Activated T-cell treated with anti-CD3 and anti-CD28 coated beads for 24 hours (primary cell): ENCODE data around the gene ZNF276.
"Not testable (repeated sequence)": the region's sequence is repeated elsewhere in the genome, so short reads cannot be mapped to it uniquely, and the experiment has no call there.

Experiments
- DNase-seq: peaks from one replicate; pipeline ENCODE4 v3.0.0-alpha.2; 2020; ENCODE audit warnings: low read depth

Gene ZNF276

DNA sequence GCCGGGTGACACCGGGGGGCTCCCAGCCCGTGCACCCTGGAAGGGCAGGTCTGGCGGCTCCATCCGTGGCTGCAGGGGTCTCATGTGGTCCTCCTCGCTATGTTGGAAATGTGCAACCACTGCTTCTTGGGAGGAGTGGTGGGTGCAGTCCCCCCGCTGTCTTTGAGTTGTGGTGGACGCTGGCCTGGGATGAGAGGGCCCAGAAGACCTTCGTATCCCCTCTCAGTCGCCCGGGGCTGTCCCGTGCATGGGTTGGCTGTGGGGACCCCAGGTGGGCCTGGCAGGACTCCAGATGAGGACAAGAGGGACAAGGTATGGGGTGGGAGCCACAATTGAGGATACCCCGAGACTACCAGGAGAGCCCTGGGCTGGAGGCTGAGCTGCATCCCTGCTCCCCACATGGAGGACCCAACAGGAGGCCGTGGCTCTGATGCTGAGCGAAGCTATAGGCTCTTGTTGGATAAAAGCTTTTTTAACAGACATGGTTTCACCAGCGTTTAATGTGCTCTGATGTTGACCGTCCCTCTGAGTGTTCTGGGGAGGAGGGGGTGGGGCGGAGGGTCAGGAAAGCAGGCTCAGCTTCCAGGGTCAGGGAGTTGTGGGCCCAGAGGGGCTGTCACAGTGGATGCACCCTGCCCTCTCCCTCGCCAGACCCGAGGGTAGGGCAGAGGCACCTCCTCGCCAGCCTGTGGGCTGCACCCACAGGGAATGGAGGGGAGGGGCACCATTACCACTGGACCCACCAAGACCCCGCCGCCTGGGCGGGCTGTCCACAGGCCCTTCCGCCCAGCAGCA is 25.3 kb upstream of the ZNF276 start:
- DNase-seq, result no peak

DNA sequence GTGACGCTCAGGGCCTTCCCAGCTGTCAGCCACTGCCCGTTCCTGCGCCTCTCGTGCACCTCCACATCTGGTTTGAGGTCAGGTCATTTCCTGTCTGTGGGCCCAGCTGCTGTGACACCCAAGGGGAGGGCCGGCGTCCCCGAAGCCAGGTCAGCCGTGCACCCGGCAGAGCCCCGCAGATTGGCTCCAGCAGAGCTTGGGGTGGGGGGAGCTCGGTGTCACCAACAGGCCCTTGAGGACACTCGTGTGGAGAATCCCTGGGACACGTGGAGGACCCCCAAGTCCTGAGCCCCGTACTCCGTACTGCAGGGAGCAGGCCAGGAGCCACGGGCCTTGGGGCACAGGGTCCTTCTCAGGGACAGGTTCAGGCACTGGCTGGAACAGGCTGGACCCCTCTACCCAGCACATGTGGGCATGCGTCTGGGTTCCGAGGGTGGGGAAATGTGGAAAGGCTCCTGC is 24.6 kb upstream of the ZNF276 start:
- no peak for DNase-seq

DNA sequence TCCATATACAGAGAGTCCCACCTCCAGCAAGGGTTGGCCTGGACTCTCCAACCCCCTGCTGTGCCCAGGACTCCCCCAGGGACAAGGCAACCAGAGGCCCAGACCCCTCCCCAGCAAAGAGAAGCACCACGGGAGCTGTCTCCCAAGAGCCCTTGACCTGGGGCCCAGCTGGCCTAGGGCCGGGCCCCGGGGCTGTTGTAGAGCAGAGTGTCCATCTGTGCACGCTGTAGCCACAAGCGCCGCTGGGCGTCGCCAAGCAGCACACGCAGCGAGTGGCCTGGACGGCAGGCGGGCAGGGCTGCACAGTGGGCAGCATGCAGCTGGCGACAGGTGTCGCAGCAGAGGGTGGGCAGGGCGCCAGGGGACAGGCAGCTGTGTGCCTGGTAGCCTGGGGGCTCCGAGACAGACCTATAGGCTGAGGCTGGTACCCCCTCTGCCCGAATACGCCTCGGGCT is 24.1 kb upstream of the ZNF276 start:
- DNase-seq, result no peak

DNA sequence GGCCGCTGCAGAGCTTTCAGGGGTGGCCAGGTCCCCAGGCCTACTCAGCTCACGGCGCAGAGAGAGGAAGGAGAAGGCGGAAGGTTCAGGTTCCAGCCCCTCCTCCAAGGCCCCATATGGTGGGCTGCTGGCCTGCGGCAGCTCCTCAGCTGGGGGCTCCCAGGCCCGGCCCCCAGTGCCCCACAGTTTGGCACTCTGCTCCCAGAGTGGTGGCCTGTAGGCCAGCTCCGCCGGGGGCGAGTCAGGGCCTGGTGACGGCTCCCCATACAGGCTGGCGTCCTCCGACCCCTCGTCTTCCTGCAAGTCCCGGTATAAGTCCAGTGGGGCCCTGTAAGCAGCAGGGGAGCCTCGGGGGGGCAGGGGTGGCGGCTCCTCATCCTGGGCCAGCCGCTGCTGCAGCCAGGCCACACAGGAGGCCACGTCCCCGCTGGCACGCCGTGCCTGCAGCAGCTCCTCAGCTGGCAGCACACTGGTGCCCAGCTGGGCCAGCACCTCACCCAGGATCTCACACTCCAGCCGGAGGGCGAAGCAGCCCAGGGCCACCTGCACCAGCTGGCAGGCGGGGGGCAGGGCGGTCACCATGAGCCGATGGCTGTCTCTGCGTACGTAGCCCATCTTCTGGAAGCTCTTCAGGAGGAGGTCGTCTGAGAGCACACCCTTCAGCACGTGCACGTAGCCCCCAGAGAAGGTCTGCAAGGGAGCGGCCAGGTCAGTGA is 23.6 kb upstream of the ZNF276 start:
- DNase-seq, result no peak

DNA sequence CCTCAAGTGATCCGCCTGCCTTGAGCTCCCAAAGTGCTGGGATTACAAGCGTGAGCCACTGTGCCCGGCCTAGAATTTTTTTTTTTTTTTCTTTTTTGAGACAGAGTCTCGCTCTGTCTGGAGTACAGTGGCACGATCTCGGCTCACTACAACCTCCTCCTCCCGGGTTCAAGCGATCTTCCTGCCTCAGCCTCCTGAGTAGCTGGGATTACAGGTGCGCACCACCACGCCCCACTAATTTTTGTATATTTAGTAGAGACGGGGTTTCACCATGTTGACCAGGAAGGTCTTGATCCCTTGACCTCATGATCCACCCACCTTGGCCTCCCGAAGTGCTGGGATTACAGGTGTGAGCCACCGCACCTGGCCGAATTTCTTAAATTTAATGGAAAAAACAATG is 22.6 kb upstream of the ZNF276 start:
- DNase-seq, result not testable (repeated sequence)

DNA sequence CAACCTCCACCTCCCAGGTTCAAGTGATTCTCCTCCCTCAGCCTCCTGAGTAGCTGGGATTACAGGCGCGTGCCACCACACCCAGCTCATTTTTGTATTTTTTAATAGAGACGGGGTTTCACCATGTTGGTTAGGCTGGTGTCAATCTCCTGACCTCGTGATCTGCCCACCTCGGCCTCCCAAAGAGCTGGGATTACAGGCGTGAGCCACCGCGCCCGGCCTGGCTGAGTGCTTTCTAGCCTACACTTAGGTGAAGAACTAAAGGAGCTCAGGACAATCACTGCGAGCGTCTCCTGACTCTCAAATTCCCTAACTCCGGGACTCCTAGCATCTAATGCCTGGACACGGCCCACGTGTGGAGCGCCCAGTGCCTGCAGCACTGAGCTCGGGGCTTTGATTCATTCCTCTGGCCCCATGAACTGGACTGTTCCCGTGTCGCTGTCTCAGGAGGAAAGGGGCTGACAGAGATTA is 21.7 kb upstream of the ZNF276 start:
- DNase-seq, result not testable (repeated sequence)

DNA sequence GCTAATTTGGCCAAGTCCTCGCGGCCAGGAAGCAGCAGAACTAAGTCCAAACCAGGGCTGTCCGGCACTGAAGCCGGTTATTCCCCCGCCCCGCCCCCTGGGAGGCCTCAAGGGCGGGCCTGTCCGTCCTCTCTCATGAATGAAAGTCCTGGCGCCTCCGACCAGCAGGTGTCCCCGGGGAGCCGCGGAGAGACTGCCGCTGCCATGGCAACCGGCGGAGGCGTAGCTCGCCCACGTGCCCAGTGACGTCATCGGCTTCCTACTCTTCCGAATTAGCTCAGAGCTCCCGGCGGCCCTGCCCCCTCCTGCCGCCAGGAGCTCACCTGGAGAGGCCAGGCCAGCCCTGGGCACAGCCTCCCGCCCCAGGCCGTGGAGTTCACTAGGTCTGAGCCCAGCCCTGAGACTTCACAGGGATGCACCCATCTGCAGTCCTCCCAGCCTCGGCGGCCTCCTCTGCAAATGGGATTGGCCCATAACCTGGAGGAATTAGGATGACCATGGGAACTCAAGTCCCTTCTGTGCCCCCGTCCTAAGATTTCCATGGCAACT is 21.2 kb upstream of the ZNF276 start:
- DNase-seq, result peak; percentile 95

DNA sequence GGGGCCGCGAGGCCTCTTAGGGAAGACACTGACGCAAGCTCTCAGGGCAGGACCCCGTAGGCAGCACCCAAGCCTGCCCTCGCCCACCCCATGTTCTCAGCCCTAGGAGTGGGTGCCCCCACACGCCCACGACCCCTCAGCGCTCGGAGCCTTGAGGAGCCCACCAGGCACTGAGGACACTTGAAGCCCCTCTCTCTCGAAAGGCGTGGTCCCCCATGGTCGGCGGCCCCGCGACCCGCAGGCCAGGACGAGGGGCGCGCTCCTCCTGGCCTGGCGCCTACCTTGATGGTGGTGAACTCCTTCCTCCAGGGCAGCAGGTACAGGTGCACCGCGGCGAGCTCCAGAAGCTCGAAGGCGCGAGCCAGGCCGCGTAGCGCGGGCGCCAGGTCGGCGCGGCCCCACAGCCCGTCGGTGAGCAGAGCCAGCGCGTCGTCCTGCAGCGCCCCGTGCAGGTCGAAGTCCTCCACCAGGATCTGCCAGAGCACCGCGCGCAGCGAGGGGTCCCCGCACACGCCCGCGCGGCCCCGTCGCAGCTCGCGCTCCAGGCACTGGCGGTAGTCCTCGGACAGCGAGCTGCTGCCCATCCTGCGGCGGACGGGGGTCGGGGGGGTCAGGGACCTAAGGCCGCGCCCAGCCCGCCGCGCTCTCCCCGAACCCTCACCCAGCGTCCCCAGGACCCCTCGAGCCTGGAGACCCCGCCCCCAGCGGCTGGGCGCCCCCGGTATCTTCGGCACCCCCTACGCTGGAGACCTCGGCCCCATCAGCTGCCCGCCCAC is 20.5 kb upstream of the ZNF276 start:
- DNase-seq, result no peak

DNA sequence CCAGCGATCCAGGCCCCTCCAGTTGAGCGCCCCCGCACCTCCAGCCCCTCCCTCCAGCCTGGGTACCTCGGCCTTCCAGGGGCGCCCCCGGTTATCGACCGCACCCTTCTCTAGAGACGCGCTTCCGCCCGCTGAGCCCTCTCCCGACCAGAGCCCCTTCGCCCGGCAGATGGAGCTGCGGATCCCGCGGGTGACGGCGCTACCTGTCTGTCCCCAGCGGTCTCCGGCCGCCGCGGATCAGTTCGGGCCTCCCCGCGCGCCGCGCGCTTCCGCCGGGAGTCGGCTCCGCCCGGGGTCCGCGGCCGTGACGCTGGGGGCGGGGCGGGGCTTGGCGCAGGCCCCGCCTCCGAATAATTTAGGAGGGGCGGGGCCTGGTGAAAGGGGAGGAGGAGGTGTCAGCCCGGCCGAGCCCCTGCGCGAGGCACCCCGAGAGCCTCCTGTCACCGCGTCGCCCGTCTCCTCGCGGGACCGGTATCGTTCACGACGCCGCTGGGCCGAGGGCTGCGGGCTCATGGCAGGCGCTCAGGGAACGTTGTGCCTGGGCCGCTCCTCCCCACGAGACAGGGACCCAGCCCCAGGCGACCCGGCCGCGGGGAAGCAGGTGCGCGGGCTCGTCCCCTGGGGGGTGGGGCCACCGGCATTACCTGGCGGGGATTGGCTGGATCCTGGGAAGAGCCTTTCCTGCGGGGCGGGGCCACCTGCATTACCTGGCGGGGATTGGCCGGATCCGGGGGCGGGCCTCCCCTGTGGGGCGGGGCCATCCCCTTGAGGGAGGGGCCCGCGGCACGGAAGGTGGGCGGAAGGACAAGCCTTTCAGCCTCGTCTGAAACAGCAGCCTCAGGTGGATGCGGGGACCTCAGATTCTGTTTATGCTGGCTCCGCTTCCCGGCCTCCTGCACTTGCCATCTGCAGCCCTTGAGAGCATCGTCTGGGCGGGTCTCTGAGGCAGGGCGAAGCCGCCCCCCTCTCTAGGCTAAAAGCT is 19.6 kb upstream of the ZNF276 start, which contains the start of gene SPATA2L:
Gene SPATA2L, minus strand, starts transcription at position 281 of the 982 bp plus-strand sequence. CDS start 473 bp downstream, outside the sequence.
- peak; percentile 96 for DNase-seq

DNA sequence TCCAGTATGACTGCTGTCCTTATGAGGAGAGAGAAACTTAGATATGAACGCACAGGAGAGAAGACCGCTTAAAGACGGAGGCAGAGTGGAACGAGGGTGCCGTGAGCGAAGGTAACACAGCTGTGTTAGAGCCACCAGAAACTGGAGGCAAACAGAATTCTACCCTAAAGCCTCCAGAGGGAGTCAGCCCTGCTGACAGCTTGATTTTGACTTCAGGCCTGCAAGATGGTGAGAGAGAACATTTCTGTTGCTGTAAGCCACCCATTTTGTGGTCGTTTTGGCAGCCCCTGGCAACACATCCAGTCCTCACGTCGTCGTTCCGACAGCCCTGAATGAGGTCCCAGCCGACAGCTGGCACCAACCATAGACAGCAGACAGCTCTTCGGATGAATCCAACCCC is 17.1 kb upstream of the ZNF276 start:
- no peak for DNase-seq

DNA sequence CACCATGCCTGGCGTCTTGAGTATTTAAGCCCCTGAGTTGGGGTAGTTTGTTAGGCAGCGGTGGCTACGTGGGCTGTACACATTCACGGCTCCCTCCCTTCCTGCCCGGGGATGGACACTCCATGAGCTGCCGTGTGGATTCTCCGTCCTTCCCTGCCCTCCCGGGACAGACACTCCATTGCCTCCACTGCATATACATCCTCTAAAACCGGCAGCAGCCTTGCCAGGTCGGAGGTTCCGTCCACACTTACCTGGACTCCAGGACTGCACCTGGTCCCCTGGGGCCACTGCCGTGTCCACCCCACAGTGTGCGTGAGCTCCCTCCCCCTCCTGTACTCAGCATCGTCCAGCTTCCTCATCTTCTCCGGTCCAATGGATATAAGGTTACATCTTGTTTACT is 16.3 kb upstream of the ZNF276 start:
- DNase-seq, result no peak

DNA sequence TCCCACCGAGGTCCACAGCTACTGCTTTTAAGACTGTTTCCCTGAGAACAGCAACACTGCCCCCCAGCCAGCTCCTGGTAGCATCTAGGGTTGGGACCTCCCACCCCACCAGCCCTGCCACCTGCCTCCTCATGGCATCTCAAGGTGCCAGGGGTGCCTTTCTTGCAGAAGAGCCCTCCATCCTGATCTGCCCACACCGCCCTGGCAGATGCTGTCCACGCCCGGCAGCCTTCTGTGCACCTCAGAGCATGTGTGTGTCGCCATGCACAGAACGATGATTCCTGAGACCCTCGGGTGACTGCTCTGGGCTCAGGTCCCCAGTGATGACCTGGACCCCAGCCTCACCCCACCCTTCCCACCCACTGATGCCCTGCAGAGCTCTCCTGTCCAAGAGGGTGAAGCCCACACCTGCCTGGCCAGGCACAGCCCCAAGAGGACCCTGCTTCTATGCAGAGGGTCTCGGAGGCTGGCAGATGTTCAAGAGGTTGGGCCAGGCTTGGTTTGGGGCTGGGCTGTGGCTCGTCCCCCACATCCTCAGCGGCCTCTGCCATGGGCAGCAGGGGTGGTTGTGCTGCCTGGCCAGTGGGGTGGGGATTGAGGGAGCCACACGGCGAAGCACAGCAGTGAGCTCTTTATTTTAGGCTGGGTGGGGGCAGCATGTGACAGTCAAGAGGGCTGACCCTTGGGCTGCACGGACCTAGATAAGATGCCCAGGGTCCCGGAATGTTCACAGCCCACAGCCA is 14.6 kb upstream of the ZNF276 start:
- DNase-seq, result no peak

DNA sequence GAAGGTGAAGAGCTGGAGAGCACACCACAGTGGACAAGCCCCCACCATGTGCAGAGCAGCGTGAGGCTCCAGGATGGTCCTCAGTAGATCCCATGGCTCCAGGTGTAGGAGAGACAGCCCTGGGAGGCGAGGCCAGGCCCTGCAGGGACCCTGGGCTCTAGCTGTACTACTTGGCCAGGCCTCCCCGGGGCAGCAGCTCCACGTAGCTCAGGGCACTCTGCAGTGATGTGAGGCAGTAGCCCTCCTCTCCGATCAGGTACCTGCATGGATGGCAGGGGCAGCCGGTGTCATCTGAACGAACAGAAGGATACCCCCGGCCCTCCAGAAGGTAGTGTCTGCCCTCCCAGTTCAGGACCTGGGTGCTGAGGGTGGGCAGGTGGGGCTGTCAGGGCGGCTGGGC is 13.6 kb upstream of the ZNF276 start:
- no peak for DNase-seq

DNA sequence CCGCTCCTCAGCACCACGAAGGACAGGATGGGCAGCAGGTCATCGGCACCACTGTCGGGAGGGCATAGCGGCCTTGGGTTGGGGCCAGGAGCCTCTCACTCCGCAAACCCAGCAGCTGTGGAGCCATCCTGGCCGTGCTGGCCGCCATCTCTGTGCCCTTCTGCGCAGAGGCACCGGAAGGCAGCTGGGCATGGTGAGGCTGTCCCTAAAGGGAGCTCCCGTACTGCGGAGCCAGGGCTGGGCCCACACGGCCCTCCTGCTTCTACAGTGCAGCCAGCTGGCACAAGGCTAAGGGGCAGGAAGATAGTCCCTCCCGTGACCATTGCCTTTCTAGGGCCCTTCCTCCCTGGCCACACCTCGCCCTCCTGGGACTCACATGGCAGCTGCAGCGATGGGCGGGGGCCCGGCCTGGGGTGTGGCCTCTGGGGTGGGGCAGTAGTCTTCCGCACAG is 12.8 kb upstream of the ZNF276 start:
- DNase-seq, result no peak

DNA sequence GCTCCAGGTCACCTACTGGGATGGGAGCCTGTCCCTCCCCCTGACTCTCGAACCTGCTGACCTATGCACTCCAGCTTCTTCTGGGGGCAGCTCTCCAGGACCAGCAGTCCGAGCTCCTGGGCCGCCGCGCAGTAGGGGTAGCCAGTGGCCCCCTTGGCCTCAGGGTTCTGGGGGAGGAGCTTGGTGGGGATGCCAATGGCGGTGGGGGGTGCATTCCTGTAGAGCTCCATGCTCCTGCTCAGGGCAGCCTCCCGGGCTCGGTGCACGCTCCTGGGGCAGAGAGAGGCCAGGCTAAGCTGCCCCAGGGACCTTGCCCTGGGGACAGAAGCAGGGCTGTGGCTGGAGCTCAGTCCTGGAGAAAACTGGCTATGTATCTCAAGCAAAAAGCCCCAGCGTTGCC is 12.2 kb upstream of the ZNF276 start:
- no peak for DNase-seq

DNA sequence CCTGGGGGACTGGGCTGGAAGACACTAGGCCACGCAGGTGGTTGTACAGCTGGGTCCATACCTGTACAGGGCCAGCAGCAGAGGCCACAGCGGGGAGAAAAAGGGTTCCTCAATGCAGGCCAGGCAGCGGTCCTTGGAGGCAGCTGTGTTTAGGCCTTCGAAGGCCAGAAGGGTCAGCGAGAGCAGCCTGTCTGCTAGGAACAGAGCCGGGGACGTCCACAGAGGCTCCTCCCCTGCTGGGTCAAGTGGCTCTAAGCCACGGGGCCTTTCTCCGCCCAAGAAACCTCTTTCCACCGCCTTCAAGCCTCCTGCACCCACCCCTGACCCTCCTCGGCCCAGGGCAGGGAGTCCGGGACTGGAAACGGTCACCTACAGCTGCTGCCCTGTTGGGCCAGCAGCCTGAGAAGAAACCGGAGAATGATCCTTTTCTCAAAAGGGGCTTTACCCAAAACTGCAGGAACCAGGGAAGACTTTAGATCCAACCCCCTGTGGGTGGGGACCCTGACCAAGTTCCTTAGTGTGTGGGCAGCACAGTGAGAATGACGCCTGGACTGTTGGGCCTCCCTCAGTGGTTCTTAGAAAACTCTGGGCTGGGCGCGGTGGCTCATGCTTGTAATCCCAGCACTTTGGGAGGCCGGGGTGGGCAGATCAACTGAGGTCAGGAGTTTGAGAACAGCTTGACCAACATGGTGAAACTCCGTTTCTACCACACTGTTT is 11.5 kb upstream of the ZNF276 start:
- no peak for DNase-seq

DNA sequence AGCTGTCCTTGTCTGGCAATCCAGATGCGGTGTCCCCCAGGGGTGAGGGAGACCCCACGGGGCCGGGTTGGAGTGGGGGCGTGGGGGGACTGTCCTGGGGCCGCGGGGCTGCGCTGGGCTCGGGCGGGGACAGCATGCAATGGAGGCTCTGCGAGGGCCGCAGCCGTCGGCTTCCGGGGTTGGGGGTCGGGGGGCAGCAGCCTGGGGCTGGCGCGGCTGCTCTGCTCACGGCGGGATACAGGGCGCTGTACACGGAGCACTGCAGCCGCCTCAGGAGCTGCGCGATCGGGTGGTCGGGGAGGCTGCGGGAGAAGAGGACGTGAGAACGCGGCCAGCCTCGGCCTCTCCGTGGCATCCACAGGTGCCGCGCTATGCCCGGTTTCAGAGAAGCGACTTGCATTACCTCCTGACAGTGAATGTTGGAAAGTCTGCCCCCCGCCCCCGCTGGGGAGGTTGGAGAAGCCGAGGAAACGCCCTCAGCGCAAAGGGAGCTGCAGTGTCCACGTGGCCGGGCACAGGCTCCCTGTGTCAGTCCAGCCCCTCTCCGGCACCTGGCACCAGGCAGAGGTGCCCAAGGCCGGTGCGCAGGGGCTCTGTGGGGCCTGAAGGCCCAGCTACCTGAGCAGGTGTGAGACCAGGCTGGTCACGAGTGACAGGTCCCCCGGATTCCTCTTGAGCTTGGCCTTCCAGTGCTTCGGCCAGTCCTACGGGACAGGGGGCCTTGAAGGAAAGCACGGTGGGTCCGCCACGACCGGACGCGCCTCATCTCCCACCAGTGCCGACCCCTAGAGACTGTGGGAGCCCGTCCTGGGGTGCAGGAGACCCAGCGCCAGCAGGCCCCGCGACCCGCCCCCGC is 10.4 kb upstream of the ZNF276 start:
- no peak for DNase-seq

DNA sequence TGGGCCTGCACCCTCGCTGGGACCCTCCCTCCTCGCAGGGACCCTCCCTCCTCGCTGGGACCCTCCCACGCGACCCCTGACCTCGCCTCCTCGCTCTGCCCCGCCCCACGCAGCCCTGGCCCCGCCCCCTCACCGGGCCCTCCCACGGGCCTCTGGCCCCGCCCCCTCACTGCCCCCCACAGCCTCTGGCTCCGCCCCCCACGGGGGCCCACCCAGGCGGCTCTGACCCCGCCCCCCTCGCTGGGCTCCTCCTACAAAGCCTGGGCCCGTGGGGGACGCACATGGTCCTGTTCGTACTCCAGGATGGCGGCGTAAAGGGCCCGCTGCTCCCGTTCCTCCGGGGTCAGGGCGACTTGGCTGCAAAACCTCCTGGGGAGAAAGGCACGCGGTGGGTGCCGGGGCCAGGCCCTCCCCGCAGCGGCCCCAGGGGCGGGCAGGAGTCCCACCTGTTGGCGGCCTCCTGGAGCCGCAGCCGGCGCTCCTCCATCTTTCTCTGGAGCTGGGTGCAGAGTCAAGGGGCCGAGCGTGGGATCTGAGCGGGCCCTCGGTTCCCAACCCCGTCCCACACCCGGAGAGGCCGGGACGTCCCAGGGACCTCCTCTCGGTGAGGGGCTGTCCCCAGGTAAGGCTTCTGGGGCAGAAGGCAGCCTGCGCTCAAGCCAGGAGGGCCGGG is 9.6 kb upstream of the ZNF276 start:
- no peak for DNase-seq
